AG10803 (cell line): ENCODE data around the gene MATN1.

Source experiments
- DNase-seq: peaks from one replicate; pipeline ENCODE4 v3.0.0; 2010; ENCODE audit warnings: low read depth
- H3K4me3 ChIP-seq: 2 replicates; pipeline ENCODE4 v1.5.1; 2011; ENCODE audit warnings: mild to moderate bottlenecking, low read length, control low read depth
- CTCF ChIP-seq: conservative IDR thresholded peaks from 2 replicates; pipeline ENCODE4 v1.5.1; 2011; ENCODE audit warnings: mild to moderate bottlenecking, low read length, control low read depth, inconsistent platforms

The MATN1 gene

GRCh38 chr1:30764939-30765555, 41.7 kb upstream of the MATN1 start:
- DNase-seq, result no peak
- no peak for TF ChIP-seq CTCF
- H3K4me3 ChIP-seq, result no peak overlapping the region

GRCh38 chr1:30764396-30764795, 41.0 kb upstream of the MATN1 start:
- no peak for DNase-seq
- no peak for TF ChIP-seq CTCF
- no peak overlapping the region for H3K4me3 ChIP-seq

GRCh38 chr1:30763651-30764248, 40.4 kb upstream of the MATN1 start:
- no peak overlapping the region for H3K4me3 ChIP-seq
- DNase-seq, result peak; percentile 64
- no peak for TF ChIP-seq CTCF

GRCh38 chr1:30762930-30763650, 39.7 kb upstream of the MATN1 start:
- DNase-seq, result no peak
- no peak for TF ChIP-seq CTCF
- H3K4me3 ChIP-seq, result no peak overlapping the region

- no peak for TF ChIP-seq CTCF
- H3K4me3 ChIP-seq, result no peak overlapping the region
- no peak for DNase-seq
Observed at GRCh38 chr1:30762152-30762929, 39.0 kb upstream of the MATN1 start.

- H3K4me3 ChIP-seq, result no peak overlapping the region
- peak; percentile 55 for DNase-seq
- 0 out of 2 replicates have a peak, but pooled peaks have one; percentile 13 for TF ChIP-seq CTCF
Observed at GRCh38 chr1:30761381-30762151, 38.2 kb upstream of the MATN1 start.
